GM18498 (cell line): ENCODE data around the gene SYT4.

Experiments used
- ATAC-seq: cut with Tn5 transposase; IDR thresholded peaks from one replicate; pipeline ENCODE4 v1.9.1; 2021; ENCODE audit warnings: mild to moderate bottlenecking, moderate library complexity; ENCODE audit not compliant: unreplicated experiment

The SYT4 gene

GRCh38 chr18:43222501-43222900, 54.8 kb downstream of the SYT4 start:
- no peak for ATAC-seq

- ATAC-seq = no peak
Measured at GRCh38 chr18:43220691-43221090, 56.6 kb downstream of the SYT4 start.
